ENCODE data around the gene DGKI.

DNA sequence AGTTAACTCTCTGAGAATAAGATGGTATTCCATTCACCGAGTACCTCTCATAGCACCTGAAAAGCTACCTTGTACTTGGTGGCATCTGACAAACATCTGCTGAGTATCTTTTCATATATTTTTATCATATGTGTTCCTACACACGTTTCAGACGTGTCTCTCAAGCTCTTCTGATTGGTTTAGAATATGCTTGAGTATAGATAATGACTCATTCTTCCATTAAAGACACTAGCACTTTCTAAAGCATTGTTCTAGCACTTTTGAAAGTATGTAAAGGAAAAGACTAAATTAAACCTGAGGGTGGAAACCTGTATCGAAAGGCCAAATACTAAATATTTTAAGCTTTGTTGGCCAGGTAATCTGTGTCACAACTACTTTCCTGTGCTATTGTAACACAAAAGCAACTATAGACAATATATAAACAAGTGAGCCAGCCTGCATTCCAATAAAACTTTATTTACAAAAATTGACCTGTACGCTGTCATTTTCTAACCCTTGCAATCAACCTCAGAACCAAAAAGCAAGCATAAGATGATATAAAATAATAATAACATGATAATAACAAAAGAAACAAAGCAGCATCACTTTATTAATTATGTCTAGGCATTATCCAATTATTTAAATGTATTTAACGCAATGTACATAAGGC is 95.3 kb downstream of the DGKI start:
- TF ChIP-seq POLR2A (IDR thresholded peaks at IDR 0.05) (no peak), POLR2AphosphoS5 (IDR thresholded peaks at IDR 0.05) (no peak)
- TF ChIP-seq, protein P1, sequence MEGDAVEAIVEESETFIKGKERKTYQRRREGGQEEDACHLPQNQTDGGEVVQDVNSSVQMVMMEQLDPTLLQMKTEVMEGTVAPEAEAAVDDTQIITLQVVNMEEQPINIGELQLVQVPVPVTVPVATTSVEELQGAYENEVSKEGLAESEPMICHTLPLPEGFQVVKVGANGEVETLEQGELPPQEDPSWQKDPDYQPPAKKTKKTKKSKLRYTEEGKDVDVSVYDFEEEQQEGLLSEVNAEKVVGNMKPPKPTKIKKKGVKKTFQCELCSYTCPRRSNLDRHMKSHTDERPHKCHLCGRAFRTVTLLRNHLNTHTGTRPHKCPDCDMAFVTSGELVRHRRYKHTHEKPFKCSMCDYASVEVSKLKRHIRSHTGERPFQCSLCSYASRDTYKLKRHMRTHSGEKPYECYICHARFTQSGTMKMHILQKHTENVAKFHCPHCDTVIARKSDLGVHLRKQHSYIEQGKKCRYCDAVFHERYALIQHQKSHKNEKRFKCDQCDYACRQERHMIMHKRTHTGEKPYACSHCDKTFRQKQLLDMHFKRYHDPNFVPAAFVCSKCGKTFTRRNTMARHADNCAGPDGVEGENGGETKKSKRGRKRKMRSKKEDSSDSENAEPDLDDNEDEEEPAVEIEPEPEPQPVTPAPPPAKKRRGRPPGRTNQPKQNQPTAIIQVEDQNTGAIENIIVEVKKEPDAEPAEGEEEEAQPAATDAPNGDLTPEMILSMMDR (IDR thresholded peaks at IDR 0.05 in 8 of 11, conservative IDR thresholded peaks at IDR 0.05 in 3 of 11), result no peak

Data from spleen (tissue), 7 donors.